HG03378 (cell line): ENCODE measurements around the gene CCDC63.
"Not testable (repeated sequence)": the region's sequence is repeated elsewhere in the genome, so short reads cannot be mapped to it uniquely, and the experiment has no call there.

ENCODE experiments used
- ATAC-seq: cut with Tn5 transposase; IDR thresholded peaks from one replicate; pipeline ENCODE4 v1.9.1; 2021; ENCODE audit warnings: mild to moderate bottlenecking, moderate library complexity; ENCODE audit not compliant: unreplicated experiment

Gene CCDC63

GRCh38 chr12:110844131-110844530 lies 2.7 kb upstream of the CCDC63 start:
- no peak for ATAC-seq

GRCh38 chr12:110844551-110845338 lies 2.0 kb upstream of the CCDC63 start:
- no peak for ATAC-seq

- no peak for ATAC-seq
Observed at GRCh38 chr12:110845339-110845682, 1.5 kb upstream of the CCDC63 start.

GRCh38 chr12:110848314-110848923 lies 1.6 kb downstream of the CCDC63 start:
- ATAC-seq = no peak

GRCh38 chr12:110849221-110849620 lies 2.4 kb downstream of the CCDC63 start:
- no peak for ATAC-seq

- no peak for ATAC-seq
Observed at GRCh38 chr12:110849748-110850403, 3.1 kb downstream of the CCDC63 start.

- no peak for ATAC-seq
Observed at GRCh38 chr12:110850762-110851161, 4.0 kb downstream of the CCDC63 start.

- no peak for ATAC-seq
Observed at GRCh38 chr12:110853836-110854235, 7.0 kb downstream of the CCDC63 start.

GRCh38 chr12:110856542-110856941 lies 9.8 kb downstream of the CCDC63 start:
- no peak for ATAC-seq

- no peak for ATAC-seq
Observed at GRCh38 chr12:110857528-110857927, 10.7 kb downstream of the CCDC63 start.

- ATAC-seq = not testable (repeated sequence)
Observed at GRCh38 chr12:110857954-110858353, 11.2 kb downstream of the CCDC63 start.

- ATAC-seq = no peak
Observed at GRCh38 chr12:110858848-110859247, 12.1 kb downstream of the CCDC63 start.

GRCh38 chr12:110860833-110861296 lies 14.1 kb downstream of the CCDC63 start:
- no peak for ATAC-seq

GRCh38 chr12:110861729-110862128 lies 14.9 kb downstream of the CCDC63 start:
- ATAC-seq = no peak

GRCh38 chr12:110862329-110862728 lies 15.5 kb downstream of the CCDC63 start:
- ATAC-seq = no peak

GRCh38 chr12:110863161-110863560 lies 16.4 kb downstream of the CCDC63 start:
- no peak for ATAC-seq

GRCh38 chr12:110865521-110865920 lies 18.7 kb downstream of the CCDC63 start:
- no peak for ATAC-seq

- ATAC-seq = no peak
Observed at GRCh38 chr12:110869026-110869425, 22.2 kb downstream of the CCDC63 start.

- no peak for ATAC-seq
Observed at GRCh38 chr12:110869803-110870202, 23.0 kb downstream of the CCDC63 start.

- no peak for ATAC-seq
Observed at GRCh38 chr12:110872100-110872499, 25.3 kb downstream of the CCDC63 start.

- ATAC-seq = no peak
Observed at GRCh38 chr12:110874351-110874750, 27.6 kb downstream of the CCDC63 start.

- ATAC-seq = no peak
Observed at GRCh38 chr12:110874781-110875180, 28.0 kb downstream of the CCDC63 start.
